CD14-positive monocyte (primary cell): Measurements from ENCODE around the gene NUP43. TPM values are rescaled to one million over a fixed set of nuclear protein-coding genes. Genes with fewer than 3 reads are reported as not detected.

Experiments used
- DNase-seq, 3 donors: peaks; one replicate each; pipeline ENCODE4 v3.0.0-alpha.2; 2011 to 2022
- H2AFZ ChIP-seq: 2 replicates; pipeline ENCODE4 v1.6.0; 2012; ENCODE audit warnings: mild to moderate bottlenecking, low read depth, low read length, inconsistent platforms; ENCODE audit not compliant: insufficient read depth, poor library complexity, severe bottlenecking
- H3K27ac ChIP-seq, 2 donors: 1 replicate in 1 of 2; 2 replicates in 1 of 2; pipeline ENCODE4 v1.5.1; 2012 to 2013; ENCODE audit warnings: low read length in 2 of 2, control low read depth in 1 of 2, inconsistent platforms in 1 of 2, low read depth in 1 of 2, mild to moderate bottlenecking in 1 of 2
- H3K27me3 ChIP-seq, 2 donors: one replicate each; pipeline versions ENCODE4 v1.6.0 to v1.6.1; 2011 to 2013; ENCODE audit warnings: low read length in 2 of 2; ENCODE audit not compliant: control insufficient read depth in 2 of 2, insufficient read depth in 2 of 2
- H3K36me3 ChIP-seq, 2 donors: replicated peaks in 1 of 2; 1 replicate in 1 of 2; 2 replicates in 1 of 2; pipeline versions ENCODE4 v1.5.1 to v1.6.1; 2012 to 2013; ENCODE audit warnings: low read length in 2 of 2, control low read depth in 1 of 2, inconsistent platforms in 1 of 2, mild to moderate bottlenecking in 1 of 2; ENCODE audit not compliant: insufficient read depth in 2 of 2, control insufficient read depth in 1 of 2
- H3K4me1 ChIP-seq, 2 donors: 1 replicate in 1 of 2; 2 replicates in 1 of 2; pipeline versions ENCODE4 v1.5.1 to v1.6.1; 2012 to 2013; ENCODE audit warnings: low read length in 2 of 2, control low read depth in 1 of 2, inconsistent platforms in 1 of 2, mild to moderate bottlenecking in 1 of 2, moderate library complexity in 1 of 2; ENCODE audit not compliant: insufficient read depth in 2 of 2, control insufficient read depth in 1 of 2
- H3K4me2 ChIP-seq: replicated peaks from 2 replicates; pipeline ENCODE3; 2012; ENCODE audit warnings: low read length, moderate library complexity, mild to moderate bottlenecking; ENCODE audit not compliant: poor library complexity, severe bottlenecking; ENCODE audit errors: extremely low read depth
- H3K4me3 ChIP-seq, 3 experiments: fragments of 200-600 bp in 1 of 3; sonication (generic) in 1 of 3; replicated peaks in 1 of 3; 1 replicate in 2 of 3; 2 replicates in 1 of 3; pipeline ENCODE4 v1.5.1; 2011 to 2013; ENCODE audit warnings: low read length in 3 of 3, mild to moderate bottlenecking in 3 of 3, control low read depth in 2 of 3, low read depth in 2 of 3, inconsistent platforms in 1 of 3, moderate library complexity in 1 of 3
- H3K79me2 ChIP-seq: 2 replicates; pipeline ENCODE4 v1.6.0; 2012; ENCODE audit warnings: mild to moderate bottlenecking, control low read depth, inconsistent platforms, low read length, moderate library complexity; ENCODE audit not compliant: insufficient read depth
- H3K9ac ChIP-seq: 2 replicates; pipeline ENCODE4 v1.6.0; 2017; ENCODE audit warnings: low read length, mild to moderate bottlenecking; ENCODE audit not compliant: insufficient read depth, poor library complexity, severe bottlenecking
- H3K9me3 ChIP-seq, 2 donors: replicated peaks in 1 of 2; 1 replicate in 1 of 2; 2 replicates in 1 of 2; pipeline versions ENCODE4 v1.5.1 to v1.6.1; 2012 to 2013; ENCODE audit warnings: low read length in 2 of 2, control low read depth in 1 of 2; ENCODE audit not compliant: control insufficient read depth in 1 of 2, insufficient read depth in 1 of 2
- H4K20me1 ChIP-seq: 2 replicates; pipeline ENCODE4 v1.6.0; 2012; ENCODE audit warnings: mild to moderate bottlenecking, low read length, control low read depth, moderate library complexity; ENCODE audit not compliant: insufficient read depth
- H3K27ac Mint-ChIP-seq, 7 donors: one replicate each; pipeline ENCODE4 v1.8.0; 2020; ENCODE audit warnings: mild to moderate bottlenecking in 7 of 7, mixed read lengths in 7 of 7, moderate library complexity in 6 of 7, inconsistent platforms in 2 of 7
- H3K27me3 Mint-ChIP-seq, 3 donors: one replicate each; pipeline ENCODE4 v1.8.0; 2021 to 2022; ENCODE audit warnings: low read depth in 3 of 3, mild to moderate bottlenecking in 3 of 3, mixed read lengths in 3 of 3, moderate library complexity in 3 of 3, inconsistent platforms in 1 of 3
- H3K36me3 Mint-ChIP-seq, 2 donors: one replicate each; pipeline ENCODE4 v1.8.0; 2020; ENCODE audit warnings: mixed read lengths in 2 of 2, inconsistent platforms in 1 of 2, mild to moderate bottlenecking in 1 of 2
- H3K4me1 Mint-ChIP-seq: one replicate; pipeline ENCODE4 v1.8.0; 2020; ENCODE audit warnings: mild to moderate bottlenecking, mixed read lengths
- H3K4me3 Mint-ChIP-seq, 2 donors: one replicate each; pipeline ENCODE4 v1.8.0; 2020; ENCODE audit warnings: mild to moderate bottlenecking in 2 of 2, mixed read lengths in 2 of 2, moderate library complexity in 1 of 2
- H3K9me3 Mint-ChIP-seq, 7 donors: one replicate each; pipeline ENCODE4 v1.8.0; 2020 to 2022; ENCODE audit warnings: mixed read lengths in 7 of 7, mild to moderate bottlenecking in 6 of 7, moderate library complexity in 6 of 7, inconsistent platforms in 2 of 7
- CTCF ChIP-seq: fragments of 200-600 bp; IDR thresholded peaks from one replicate; pipeline ENCODE4 v1.8.0; 2022; ENCODE audit warnings: antibody characterized with exemption, mild to moderate bottlenecking
- WGBS: methylation state at CpG from one replicate; pipeline ENCODE4 v1.1.5; 2013; ENCODE audit warnings: missing lambda C conversion rate; ENCODE audit not compliant: insufficient coverage; 5-methylcytosine and 5-hydroxymethylcytosine counted together
- intact Hi-C, 2 donors: fragments of 100-400 bp; cut with micrococcal nuclease; formaldehyde crosslinking; loops; one replicate each; pipeline versions ENCODE4 v1.15.0 to v1.15.1; 2023
- polyA plus RNA-seq, 3 donors: library from polyadenylated mRNA; depleted of rRNA in 1 of 3; unstranded in 2 of 3; stranded (reverse) in 1 of 3; fragments of 300-500 nt in 2 of 3; fragments of >200 nt in 1 of 3; fragmentation: Illumina TruSeq in 2 of 3; gene quantifications; 1 replicate in 2 of 3; 2 replicates in 1 of 3; pipeline ENCODE4 v1.2.3, GENCODE V29; 2012 to 2021

The NUP43 gene
- polyA plus RNA-seq, 3 donors: 4.5 to 7.2 (median 6.9) TPM

DNA sequence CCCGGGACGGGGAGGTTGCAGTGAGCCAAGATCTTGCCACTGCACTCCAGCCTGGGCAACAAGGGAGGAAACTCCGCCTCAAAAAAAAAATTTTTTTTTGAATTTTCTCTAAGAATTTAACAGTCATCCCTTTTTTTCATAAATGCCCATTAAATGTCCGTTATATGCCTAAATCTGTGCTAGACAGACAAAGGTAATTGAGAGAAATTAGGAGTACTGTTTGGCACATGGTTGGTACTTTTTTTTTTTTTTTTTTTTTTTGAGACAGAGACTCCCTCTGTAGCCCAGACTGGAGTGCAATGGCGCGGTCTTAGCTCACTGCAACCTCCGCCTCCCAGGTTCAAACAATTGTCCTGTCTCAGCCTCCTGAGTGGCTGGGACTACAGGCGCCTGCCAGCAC, 4.9 kb upstream of the NUP43 start:
- peaks cover 44% of the 10 kb centered on the region for H4K20me1 ChIP-seq
- no peaks in the 10 kb centered on the region for H3K27me3 ChIP-seq
- H3K4me3 ChIP-seq: peak overlapping the region in 2 of 3 experiments; percentile 88 to 92
- peak overlapping the region; percentile 98 for H3K4me2 ChIP-seq
- DNase-seq: no peak
- no peaks in the 10 kb centered on the region for H3K36me3 ChIP-seq
- TF ChIP-seq CTCF: no peak
- Mint-ChIP-seq H3K9me3 (no peaks in the 10 kb centered on the region), H3K27me3 (no peaks in the 10 kb centered on the region), H3K27ac (peak overlapping the region; percentile 87 to 97 (median 93)), H3K36me3 (peaks cover 5 to 6% of the 10 kb centered on the region in 2 donors), H3K4me1 (peaks cover 62% of the 10 kb centered on the region), H3K4me3 (peak overlapping the region; percentile 91 to 93)
- no peak overlapping the region for H2AFZ ChIP-seq
- 100% methylated on average over 1 of the region's 8 CpGs for WGBS
- intact Hi-C loops: loop anchor here (5.0 kb wide), 1 partner anchor 34 kb away; the partner anchor contains the start of gene LATS1 (in 2 of the 2)
- H3K4me1 ChIP-seq: peaks cover 63 to 76% of the 10 kb centered on the region in 2 donors
- H3K9me3 ChIP-seq: no peaks in the 10 kb centered on the region
- peak overlapping the region; percentile 88 for H3K9ac ChIP-seq
- H3K79me2 ChIP-seq: peaks cover 74% of the 10 kb centered on the region
- H3K27ac ChIP-seq: peak overlapping the region; percentile 69 to 89

DNA sequence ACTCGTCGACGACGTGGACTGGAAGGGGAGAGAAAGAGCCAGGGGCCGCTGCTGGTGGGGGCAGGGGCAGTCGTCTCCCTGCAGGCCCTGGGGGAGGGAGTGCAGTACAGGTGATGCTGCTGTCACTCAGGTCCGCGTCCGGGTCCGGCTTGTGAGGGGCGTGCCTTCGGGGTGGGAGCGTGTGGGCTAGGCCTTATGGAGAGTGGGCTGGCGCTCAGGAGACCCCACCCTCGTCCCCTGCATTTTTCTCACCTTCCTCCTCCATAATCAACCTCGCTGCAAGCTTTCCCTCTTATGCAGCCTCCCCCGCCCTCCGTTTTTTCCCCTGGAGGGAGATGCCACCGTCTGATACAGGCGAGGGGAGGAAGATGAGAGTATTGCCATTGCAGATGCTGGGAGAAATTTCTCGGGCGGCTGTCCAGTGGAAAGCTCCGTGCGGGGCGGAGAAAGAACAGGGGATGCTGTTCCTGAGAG, 3.8 kb upstream of the NUP43 start:
- no peak for TF ChIP-seq CTCF
- Mint-ChIP-seq H3K27ac (peak overlapping the region; percentile 87 to 97 (median 93)), H3K4me1 (peaks cover 57% of the 10 kb centered on the region), H3K36me3 (peaks cover 1 to 5% of the 10 kb centered on the region in 2 donors), H3K9me3 (no peaks in the 10 kb centered on the region), H3K27me3 (no peaks in the 10 kb centered on the region), H3K4me3 (peak overlapping the region; percentile 91 to 93)
- 1% methylated on average over 11 of the region's 25 CpGs for WGBS
- peak in 2 of 3 donors; percentile 11 to 17 for DNase-seq
- Histone ChIP-seq H4K20me1 (peaks cover 33% of the 10 kb centered on the region), H3K4me1 (peaks cover 60 to 75% of the 10 kb centered on the region in 2 donors), H3K36me3 (no peaks in the 10 kb centered on the region), H3K79me2 (peaks cover 74% of the 10 kb centered on the region), H3K27ac (peak overlapping the region; percentile 89 to 97), H3K9ac (peak overlapping the region; percentile 88), H3K4me3 (peak overlapping the region; percentile 88 to 95 (median 92)), H3K27me3 (no peaks in the 10 kb centered on the region), H3K9me3 (no peaks in the 10 kb centered on the region), H3K4me2 (peak overlapping the region; percentile 98), H2AFZ (peak overlapping the region; percentile 82)
- intact Hi-C loops: loop anchor here (5.0 kb wide), 1 partner anchor 33 kb away; the partner anchor contains the start of gene LATS1 (in 2 of the 2)
